DND-41 (cell line): ENCODE data around the gene MYL2.

Experiments
- EZH2 ChIP-seq: IDR thresholded peaks from 3 replicates; pipeline ENCODE4 v1.6.1; 2012; ENCODE audit warnings: borderline replicate concordance, low read depth, mild to moderate bottlenecking, moderate library complexity, low read length, inconsistent platforms; ENCODE audit not compliant: severe bottlenecking
- TF ChIP-seq, protein P1 (sequence below): IDR thresholded peaks from 2 replicates; pipeline ENCODE4 v1.5.1; 2012; ENCODE audit warnings: borderline replicate concordance, low read length, moderate library complexity, mild to moderate bottlenecking; ENCODE audit not compliant: poor library complexity, severe bottlenecking; ENCODE audit errors: extremely low read depth

GRCh38 chr12:110908377-110909152 is 11.8 kb downstream of the MYL2 start:
- TF ChIP-seq, protein P1, sequence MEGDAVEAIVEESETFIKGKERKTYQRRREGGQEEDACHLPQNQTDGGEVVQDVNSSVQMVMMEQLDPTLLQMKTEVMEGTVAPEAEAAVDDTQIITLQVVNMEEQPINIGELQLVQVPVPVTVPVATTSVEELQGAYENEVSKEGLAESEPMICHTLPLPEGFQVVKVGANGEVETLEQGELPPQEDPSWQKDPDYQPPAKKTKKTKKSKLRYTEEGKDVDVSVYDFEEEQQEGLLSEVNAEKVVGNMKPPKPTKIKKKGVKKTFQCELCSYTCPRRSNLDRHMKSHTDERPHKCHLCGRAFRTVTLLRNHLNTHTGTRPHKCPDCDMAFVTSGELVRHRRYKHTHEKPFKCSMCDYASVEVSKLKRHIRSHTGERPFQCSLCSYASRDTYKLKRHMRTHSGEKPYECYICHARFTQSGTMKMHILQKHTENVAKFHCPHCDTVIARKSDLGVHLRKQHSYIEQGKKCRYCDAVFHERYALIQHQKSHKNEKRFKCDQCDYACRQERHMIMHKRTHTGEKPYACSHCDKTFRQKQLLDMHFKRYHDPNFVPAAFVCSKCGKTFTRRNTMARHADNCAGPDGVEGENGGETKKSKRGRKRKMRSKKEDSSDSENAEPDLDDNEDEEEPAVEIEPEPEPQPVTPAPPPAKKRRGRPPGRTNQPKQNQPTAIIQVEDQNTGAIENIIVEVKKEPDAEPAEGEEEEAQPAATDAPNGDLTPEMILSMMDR, result no peak
- TF ChIP-seq EZH2, result no peak
